ENCODE results near the gene MRPS2.
"Not testable (repeated sequence)": the region's sequence is repeated elsewhere in the genome, so short reads cannot be mapped to it uniquely, and the experiment has no call there.

Gene MRPS2

GRCh38 chr9:135516132-135516860 is 15.8 kb downstream of the MRPS2 start:
- DNase-seq, result no peak

GRCh38 chr9:135517407-135517822 is 16.9 kb downstream of the MRPS2 start:
- DNase-seq, result no peak

DNA sequence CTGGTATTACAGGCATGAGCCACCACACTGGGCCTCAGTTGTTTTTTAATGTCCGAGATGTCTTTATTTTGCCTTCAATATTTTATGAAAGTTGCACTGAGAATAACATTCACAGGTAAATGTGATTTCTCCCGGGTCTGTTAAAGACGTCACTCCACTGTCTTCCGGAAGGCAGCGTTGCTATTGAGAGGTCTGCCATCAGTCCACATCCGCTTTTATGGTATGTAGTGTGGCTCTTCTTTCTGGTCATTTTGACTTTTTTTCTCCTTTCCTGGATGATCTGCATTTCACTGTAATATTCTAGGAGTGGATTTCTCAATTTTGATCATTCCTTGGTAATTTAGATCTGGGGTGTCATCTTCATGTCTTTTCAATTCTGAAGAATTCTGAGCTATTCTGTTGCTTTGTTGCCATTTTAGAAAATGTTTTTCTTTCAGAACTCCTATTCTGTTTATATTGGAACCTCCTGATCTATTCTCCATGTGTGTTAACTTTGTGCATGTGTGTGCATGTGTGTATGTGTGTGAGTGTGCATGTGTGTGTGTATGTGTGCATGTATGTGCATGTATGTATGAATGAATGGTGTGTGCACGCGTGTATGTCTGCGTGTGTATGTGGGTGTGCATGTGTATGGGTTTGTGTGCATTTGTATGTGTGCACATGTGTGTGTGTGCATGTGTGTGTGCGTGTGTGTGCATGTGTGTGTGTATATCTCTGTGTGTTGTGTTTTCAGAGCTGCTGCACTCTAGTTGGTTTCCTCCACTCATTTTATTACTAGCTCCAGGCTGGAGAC is 18.9 kb downstream of the MRPS2 start:
- no peak for DNase-seq

GRCh38 chr9:135520916-135521607 is 20.6 kb downstream of the MRPS2 start, which contains the start of gene LCN1:
LCN1 (plus strand) TSS chr9:135521440; CDS start chr9:135521498, 58 bp downstream.
- no peak for DNase-seq

DNA sequence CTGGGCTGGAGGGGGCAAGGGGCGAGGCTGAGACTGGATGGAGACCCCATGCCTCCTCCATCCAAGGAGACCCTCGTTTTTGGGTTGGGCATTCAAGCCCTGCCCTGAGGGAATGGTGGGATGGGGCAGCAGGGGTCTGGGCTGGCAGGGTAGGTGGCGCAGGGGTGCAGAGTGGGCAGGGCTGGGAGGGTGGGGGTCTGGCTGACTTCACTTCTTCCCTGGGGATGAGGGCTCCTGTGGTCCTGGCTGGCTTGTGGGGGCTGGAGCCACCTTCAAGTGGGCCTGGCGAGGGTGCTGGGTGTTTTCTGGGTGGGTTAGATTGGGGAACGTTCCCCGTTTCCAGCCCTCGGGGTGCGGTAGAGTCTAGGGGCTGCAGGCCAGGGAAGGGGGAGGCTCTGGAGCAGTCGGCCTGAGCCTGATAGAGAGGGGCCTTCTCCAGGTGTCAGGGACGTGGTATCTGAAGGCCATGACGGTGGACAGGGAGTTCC is 21.2 kb downstream of the MRPS2 start:
- no peak for DNase-seq

DNA sequence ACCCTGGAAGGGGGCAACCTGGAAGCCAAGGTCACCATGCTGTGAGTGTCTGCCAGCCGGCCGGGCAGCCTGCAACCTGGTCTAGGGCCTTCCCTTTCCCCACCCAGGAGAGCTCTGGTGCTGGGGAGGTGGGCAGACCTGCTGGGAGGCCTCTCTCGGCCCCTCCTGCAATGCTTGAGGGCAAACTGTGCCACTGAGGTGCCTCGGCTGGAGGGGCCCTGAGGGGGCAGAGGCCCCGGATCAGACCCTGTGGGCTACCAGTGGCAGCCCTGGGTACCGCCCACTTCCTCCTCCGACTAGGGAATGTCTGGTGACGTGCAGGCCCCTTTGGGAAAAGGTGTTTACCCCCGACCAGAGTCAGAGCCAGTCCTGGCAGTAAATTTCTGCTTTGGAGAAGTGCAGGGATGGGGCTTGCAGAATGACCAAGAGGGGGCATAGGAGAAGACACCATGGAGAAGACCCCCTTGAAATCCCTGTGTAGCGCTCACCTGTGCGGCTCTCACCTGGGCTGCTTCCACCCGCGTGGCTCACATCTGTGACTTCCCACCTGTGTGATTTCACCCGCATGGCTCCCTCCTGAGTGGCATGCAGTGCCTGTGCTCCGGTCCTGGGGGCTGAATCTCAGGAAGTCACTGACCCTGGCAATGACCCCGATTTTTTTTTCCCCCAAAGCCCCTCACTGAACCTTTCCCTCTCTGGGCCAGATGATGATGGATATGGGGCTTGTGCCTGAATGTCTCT is 21.8 kb downstream of the MRPS2 start:
- DNase-seq, result no peak

DNA sequence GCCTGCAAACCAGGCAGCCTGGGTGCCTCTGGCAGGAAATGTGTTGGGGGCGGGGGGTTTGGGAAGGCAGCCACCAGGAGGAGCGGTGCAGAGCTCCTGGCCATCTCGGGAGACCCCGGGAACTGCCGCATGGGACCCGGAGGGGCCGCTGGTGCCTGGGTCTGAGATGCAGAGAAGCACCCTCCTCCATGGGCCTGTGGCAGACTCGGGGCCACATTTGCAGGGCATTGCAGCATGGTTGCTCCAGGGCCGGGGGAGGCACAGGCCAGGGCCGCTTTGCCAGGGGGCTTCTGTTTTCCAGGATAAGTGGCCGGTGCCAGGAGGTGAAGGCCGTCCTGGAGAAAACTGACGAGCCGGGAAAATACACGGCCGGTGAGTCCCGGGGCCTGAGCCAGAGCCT is 22.4 kb downstream of the MRPS2 start:
- no peak for DNase-seq

- DNase-seq, result no peak
Measured at GRCh38 chr9:135523521-135524129, 23.1 kb downstream of the MRPS2 start.

GRCh38 chr9:135524130-135524861 is 23.8 kb downstream of the MRPS2 start:
- DNase-seq, result peak; percentile 37

DNA sequence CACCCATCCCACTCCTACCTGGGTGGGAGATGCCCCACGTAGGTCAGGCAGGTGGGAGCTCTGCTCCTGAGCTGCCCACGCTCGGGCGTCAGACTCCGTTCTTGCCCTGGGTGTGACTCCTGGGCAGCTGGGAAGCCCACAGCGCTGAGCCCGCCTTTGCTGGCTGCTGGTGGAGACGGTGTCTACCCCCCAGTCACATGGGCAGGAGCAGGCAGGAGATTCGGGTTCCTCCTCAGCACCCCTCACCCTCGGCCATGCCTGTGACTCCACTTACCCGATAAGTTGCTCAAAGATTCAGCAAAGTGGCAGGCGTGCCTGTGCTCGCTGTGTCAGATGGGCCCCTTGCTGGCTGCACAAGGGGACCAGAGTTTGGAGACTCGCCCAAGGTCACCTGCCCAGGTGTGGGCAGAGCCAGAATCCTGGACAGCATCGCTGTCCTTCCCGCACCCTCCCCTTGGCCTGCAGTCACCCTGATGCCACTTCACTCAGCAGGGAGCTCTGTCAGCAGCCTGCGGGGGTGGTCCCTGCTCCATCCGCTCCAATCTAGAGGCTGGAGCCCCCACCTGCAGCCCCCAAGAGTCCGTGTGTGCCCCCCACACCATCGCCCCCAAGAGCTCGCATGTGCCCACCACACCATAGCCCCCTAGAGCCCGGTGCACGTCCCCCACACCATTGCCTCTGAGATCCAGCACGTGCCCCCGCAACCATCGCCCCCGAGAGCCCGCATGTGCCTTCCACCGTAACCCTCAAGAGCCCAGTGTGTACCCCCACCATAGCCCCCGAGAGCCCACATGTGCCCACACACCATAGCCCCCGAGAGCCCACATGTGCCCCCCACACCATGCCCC is 25.0 kb downstream of the MRPS2 start:
- no peak for DNase-seq

DNA sequence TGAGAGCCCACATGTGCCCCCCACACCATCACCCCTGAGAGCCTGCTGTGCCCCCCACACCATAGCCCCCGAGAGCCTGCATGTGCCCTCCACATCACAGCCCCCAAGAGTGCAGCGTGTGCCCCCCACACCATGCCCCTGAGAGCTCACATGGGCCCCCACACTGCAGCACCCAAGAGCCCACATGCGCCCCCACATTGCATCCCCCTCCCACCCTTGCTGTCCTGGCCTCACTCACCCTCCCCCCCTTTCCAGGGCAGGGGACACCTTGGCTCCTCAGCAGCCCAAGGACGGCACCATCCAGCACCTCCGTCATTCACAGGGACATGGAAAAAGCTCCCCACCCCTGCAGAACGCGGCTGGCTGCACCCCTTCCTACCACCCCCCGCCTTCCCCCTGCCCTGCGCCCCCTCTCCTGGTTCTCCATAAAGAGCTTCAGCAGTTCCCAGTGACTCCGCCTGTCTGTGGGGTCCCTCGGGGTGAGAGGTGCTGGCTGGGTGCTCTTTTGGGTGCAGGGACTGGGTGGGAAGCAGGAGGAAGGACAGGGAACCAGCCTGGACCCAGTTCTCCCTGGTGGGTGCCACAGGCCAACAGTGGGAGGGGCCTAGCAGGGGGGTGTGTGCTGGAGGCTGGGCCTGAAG is 25.7 kb downstream of the MRPS2 start:
- DNase-seq, result no peak

DNA sequence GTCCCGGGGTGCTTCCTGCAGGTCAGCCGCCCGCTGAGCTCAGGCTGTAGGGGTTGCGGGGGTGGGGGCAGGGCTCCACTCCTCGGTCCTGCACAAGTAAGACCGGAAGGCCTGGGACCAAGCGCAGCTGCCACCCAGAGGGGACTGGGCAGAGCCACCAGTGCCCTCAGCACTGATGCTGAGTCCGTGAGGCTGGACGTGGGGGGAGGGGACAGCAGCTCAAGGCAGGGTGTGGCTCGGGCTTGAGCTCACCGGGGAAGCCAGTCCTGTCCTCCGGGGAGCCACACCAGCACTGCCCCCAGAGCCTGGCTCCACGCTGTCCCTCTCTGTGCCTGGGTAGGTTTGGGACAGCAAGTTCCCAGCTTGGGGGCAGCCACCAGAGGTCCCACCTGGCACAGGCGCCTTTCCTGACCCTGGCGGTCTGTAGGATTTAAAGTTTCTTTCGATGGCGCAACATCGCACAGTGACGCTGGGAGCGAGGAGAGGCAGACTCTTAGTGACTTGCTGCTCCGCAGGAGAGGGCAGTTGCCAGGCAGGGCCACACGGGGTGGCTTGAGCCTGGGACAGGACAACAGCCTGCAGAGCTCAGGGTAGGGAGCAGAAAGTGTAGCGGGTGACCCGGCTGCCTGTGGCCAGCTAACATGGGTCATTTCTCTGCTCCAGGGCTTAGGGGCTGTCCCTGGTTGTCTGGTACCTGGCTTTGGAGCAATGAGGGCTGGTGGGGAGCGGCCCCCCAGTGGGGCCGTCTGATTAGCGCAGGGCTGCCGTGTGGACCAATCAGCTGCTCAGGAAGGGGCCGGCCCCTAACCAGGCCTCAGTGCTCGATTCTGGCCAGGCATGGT is 26.5 kb downstream of the MRPS2 start:
- DNase-seq, result no peak

DNA sequence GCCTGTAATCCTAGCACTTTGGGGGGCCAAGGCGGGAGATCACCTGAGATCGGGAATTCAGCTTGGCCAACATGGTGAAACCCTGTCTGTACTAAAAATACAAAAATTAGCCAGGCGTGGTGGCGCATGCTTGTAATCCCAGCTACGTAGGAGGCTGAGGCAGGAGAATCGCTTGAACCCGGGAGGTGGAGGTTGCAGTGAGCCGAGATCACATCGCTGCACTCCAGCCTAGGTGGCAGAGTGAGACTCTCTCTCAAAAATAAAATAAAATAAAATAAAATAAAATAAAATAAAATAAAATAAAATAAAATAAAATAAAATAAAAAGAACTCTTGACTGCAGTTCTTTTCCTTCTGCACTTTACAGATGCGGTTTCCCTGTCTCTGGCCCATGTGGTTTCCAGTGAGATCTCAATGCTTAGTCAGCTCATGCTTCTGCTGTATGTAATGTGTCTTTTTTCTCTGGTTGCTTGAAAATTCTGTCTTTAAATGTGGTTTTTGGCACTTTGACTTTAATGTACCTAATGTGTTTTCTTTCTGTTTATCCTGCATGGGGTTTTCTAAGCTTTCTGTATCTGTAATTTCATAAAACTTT is 28.5 kb downstream of the MRPS2 start:
- not testable (repeated sequence) for DNase-seq

DNA sequence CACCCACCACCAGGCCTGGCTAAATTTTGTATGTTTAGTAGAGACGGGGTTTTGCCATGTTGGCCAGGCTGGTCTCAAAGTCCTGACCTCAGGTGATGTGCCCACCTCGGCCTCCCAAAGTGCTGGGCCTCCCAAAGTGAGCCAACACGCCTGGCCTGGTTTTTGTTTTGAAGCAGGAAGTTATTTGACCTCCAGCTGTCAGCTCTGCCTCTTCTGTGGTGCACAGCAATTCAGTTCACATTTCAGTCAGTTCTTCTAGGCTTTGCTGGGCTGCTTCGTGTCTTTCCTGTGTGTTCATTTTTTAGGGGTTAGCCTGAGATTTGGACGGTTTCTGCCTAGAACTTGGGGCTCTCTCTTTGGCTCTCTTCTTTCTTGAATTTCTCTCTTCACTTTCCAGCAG is 29.7 kb downstream of the MRPS2 start:
- DNase-seq, result no peak

- no peak for DNase-seq
Measured at GRCh38 chr9:135531096-135531495, 30.6 kb downstream of the MRPS2 start.

DNA sequence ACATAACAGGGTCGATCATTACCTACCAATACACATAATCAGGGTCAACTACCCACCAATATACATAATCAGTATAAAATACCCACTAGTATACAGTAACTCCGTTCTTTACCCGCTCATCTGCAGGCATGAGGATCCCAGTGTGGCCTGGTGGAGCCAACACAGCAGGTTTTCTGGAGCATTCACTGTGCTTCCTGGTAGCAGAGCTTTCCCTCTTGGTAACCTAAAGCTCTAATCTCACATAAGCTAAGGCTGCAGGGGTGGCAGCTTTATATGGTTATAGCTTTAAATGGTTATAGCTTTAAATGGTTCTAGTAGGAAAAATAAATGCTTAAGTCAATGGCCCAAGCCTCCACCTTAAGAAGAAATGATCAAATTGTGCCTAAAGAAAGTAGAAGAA is 32.6 kb downstream of the MRPS2 start:
- no peak for DNase-seq

GRCh38 chr9:135533674-135534073 is 33.2 kb downstream of the MRPS2 start:
- no peak for DNase-seq

DNA sequence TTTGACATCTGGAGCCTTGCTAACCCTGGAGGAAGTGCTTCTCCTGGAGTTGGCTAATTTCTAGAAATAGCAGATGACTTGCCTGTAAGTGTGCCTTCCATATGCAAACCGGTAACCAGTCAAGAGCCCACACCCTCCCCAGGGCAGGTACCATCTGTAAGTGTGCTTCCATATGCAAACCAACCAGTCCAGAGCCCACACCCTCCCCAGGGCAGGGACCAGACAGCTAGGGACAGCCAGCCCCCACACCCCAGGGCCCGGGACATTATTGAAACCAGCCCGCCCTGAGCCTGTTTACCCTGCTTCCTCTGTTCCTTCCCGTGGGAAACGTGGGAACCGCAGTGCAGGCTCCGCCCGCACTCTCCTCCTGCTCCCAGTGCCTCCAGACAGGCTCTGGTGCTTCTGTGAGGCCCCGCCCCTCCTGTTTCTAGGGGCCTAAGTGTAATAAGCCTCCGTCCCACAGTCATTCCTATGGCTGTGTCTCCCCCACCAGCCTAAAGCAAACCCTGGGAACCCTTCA is 33.8 kb downstream of the MRPS2 start:
- DNase-seq, result peak; percentile 10

Measured in fibroblast of skin of scalp (primary cell).